Smooth muscle cell (in vitro differentiated cells): ENCODE measurements around the gene ZNF580. TPM values are rescaled to one million over a fixed set of nuclear protein-coding genes. Genes with fewer than 3 reads are reported as not detected.

Source experiments
- DNase-seq: peaks from one replicate; lab custom pipeline; 2025; ENCODE audit not compliant: unreplicated experiment; lab: John Stamatoyannopoulos, UW
- H2AFZ ChIP-seq: fragments of 200-600 bp; sonication (generic); 2 replicates; pipeline ENCODE4 v1.6.0; 2016; ENCODE audit warnings: antibody characterized with exemption, low read depth, mild to moderate bottlenecking
- H3F3A ChIP-seq: fragments of 200-600 bp; sonication (generic); 2 replicates; pipeline ENCODE4 v1.6.0; 2017; ENCODE audit warnings: antibody characterized with exemption, low read depth
- H3K27ac ChIP-seq: fragments of 200-600 bp; sonication (generic); 2 replicates; pipeline ENCODE4 v1.5.1; 2016; ENCODE audit warnings: low read depth, mild to moderate bottlenecking
- H3K27me3 ChIP-seq: fragments of 200-600 bp; sonication (generic); 2 replicates; pipeline ENCODE4 v1.6.1; 2016; ENCODE audit warnings: low read depth, mild to moderate bottlenecking
- H3K36me3 ChIP-seq: fragments of 200-600 bp; sonication (generic); 2 replicates; pipeline ENCODE4 v1.5.1; 2016; ENCODE audit warnings: low read depth
- H3K4me1 ChIP-seq: fragments of 200-600 bp; sonication (generic); 2 replicates; pipeline ENCODE4 v1.5.1; 2016; ENCODE audit warnings: low read depth
- H3K4me2 ChIP-seq: fragments of 200-600 bp; sonication (generic); 2 replicates; pipeline ENCODE4 v1.6.0; 2016; ENCODE audit warnings: mild to moderate bottlenecking
- H3K4me3 ChIP-seq: fragments of 200-600 bp; sonication (generic); 2 replicates; pipeline ENCODE4 v1.5.1; 2016; ENCODE audit warnings: mild to moderate bottlenecking
- H3K79me2 ChIP-seq: fragments of 200-600 bp; sonication (generic); 2 replicates; pipeline ENCODE4 v1.6.0; 2016; ENCODE audit warnings: low read depth, mild to moderate bottlenecking
- H3K9ac ChIP-seq: fragments of 200-600 bp; sonication (generic); 2 replicates; pipeline ENCODE4 v1.6.0; 2016; ENCODE audit warnings: low read depth
- H3K9me3 ChIP-seq: fragments of 200-600 bp; sonication (generic); replicated peaks from 2 replicates; pipeline ENCODE4 v1.5.1; 2016; ENCODE audit warnings: low read depth
- H4K20me1 ChIP-seq: fragments of 200-600 bp; sonication (generic); 2 replicates; pipeline ENCODE4 v1.6.0; 2016; ENCODE audit warnings: low read depth
- CTCF ChIP-seq: fragments of 200-600 bp; sonication (generic); IDR thresholded peaks from 2 replicates; pipeline ENCODE4 v1.5.1; 2017; ENCODE audit warnings: borderline replicate concordance, mild to moderate bottlenecking, antibody characterized with exemption; ENCODE audit not compliant: insufficient read depth, poor library complexity, severe bottlenecking
- WGBS: methylation state at CpG from one replicate; pipeline ENCODE4 v1.1.7; 2016; ENCODE audit warnings: low lambda C conversion rate; 5-methylcytosine and 5-hydroxymethylcytosine counted together
- polyA plus RNA-seq: library from polyadenylated mRNA; unstranded; fragments of >200 nt; fragmentation: Nextera tagmentation; extraction: Ambion mirVana; gene quantifications from 2 replicates; pipeline ENCODE4 v1.2.1, GENCODE V29; 2016
- total RNA-seq: library from RNA; depleted of rRNA; stranded (reverse); fragments of >200 nt; gene quantifications from 2 replicates; pipeline ENCODE4 v1.2.3, GENCODE V29; 2014

Gene ZNF580
- total and polyA plus RNA-seq, 2 experiments from 2014 or later, result 11.9 to 76.8 TPM

- no peak overlapping the region for H3K4me3 ChIP-seq
- DNase-seq, result no peak
- H3K4me1 ChIP-seq, result no peaks in the 10 kb centered on the region
- TF ChIP-seq CTCF, result no peak
- no peak overlapping the region for H2AFZ ChIP-seq
- no peaks in the 10 kb centered on the region for H3K27me3 ChIP-seq
- no peaks in the 10 kb centered on the region for H3K9me3 ChIP-seq
- H3K79me2 ChIP-seq, result no peaks in the 10 kb centered on the region
- peaks cover 8% of the 10 kb centered on the region for H4K20me1 ChIP-seq
- peaks cover 12% of the 10 kb centered on the region for H3F3A ChIP-seq
- WGBS, result 97% methylated on average over 19 of the region's 55 CpGs
- H3K27ac ChIP-seq, result no peak overlapping the region
- H3K36me3 ChIP-seq, result no peaks in the 10 kb centered on the region
- H3K4me2 ChIP-seq, result no peak overlapping the region
- H3K9ac ChIP-seq, result no peak overlapping the region
Measured at GRCh38 chr19:55621673-55622231, 19.1 kb upstream of the ZNF580 start.

GRCh38 chr19:55622242-55622969 lies 18.4 kb upstream of the ZNF580 start:
- Histone ChIP-seq H2AFZ (no peak overlapping the region), H3K4me1 (no peaks in the 10 kb centered on the region), H3F3A (peaks cover 12% of the 10 kb centered on the region), H3K9me3 (no peaks in the 10 kb centered on the region), H3K27me3 (no peaks in the 10 kb centered on the region), H3K9ac (no peak overlapping the region), H3K36me3 (no peaks in the 10 kb centered on the region), H3K4me3 (no peak overlapping the region), H3K27ac (no peak overlapping the region), H4K20me1 (peaks cover 8% of the 10 kb centered on the region), H3K79me2 (no peaks in the 10 kb centered on the region), H3K4me2 (no peak overlapping the region)
- TF ChIP-seq CTCF, result no peak
- WGBS, result 96% methylated on average over 40 of the region's 40 CpGs
- DNase-seq, result no peak

GRCh38 chr19:55623130-55623529 lies 17.7 kb upstream of the ZNF580 start:
- H3K4me3 ChIP-seq, result no peak overlapping the region
- no peak overlapping the region for H3K4me2 ChIP-seq
- no peaks in the 10 kb centered on the region for H3K79me2 ChIP-seq
- H3K36me3 ChIP-seq, result no peaks in the 10 kb centered on the region
- H3F3A ChIP-seq, result peaks cover 12% of the 10 kb centered on the region
- no peak overlapping the region for H3K27ac ChIP-seq
- H2AFZ ChIP-seq, result no peak overlapping the region
- no peak for DNase-seq
- no peak overlapping the region for H3K9ac ChIP-seq
- 97% methylated on average over 7 of the region's 7 CpGs for WGBS
- no peak for TF ChIP-seq CTCF
- no peaks in the 10 kb centered on the region for H3K9me3 ChIP-seq
- peaks cover 8% of the 10 kb centered on the region for H4K20me1 ChIP-seq
- no peaks in the 10 kb centered on the region for H3K4me1 ChIP-seq
- H3K27me3 ChIP-seq, result no peaks in the 10 kb centered on the region
